Small intestine (tissue), 7 donors: ENCODE data around the gene FGF21. TPM values are rescaled to one million over a fixed set of nuclear protein-coding genes. Genes with fewer than 3 reads are reported as not detected.

Source experiments
- DNase-seq, 2 donors: peaks; one replicate each; pipeline versions ENCODE4 v3.0.0 to v3.0.0-alpha.2; 2013
- FAIRE-seq: peaks from 2 replicates; lab custom pipeline; 2012; peaks lifted over from hg19 to GRCh38; lab: Jason Lieb, UNC
- H3K27ac ChIP-seq, 3 donors: one replicate each; pipeline ENCODE4 v1.5.1; 2013; ENCODE audit warnings: low read length in 2 of 3, mild to moderate bottlenecking in 2 of 3, control low read depth in 1 of 3, inconsistent platforms in 1 of 3, low read depth in 1 of 3, moderate library complexity in 1 of 3
- H3K27me3 ChIP-seq, 3 donors: one replicate each; pipeline ENCODE4 v1.6.1; 2013; ENCODE audit warnings: low read length in 3 of 3, inconsistent platforms in 1 of 3; ENCODE audit not compliant: control insufficient read depth in 3 of 3, insufficient read depth in 3 of 3
- H3K36me3 ChIP-seq, 3 donors: one replicate each; pipeline ENCODE4 v1.6.1; 2013; ENCODE audit warnings: low read length in 3 of 3, inconsistent platforms in 1 of 3, low read depth in 1 of 3, mild to moderate bottlenecking in 1 of 3, moderate library complexity in 1 of 3; ENCODE audit not compliant: control insufficient read depth in 3 of 3, insufficient read depth in 2 of 3
- H3K4me1 ChIP-seq, 3 donors: one replicate each; pipeline ENCODE4 v1.6.1; 2013; ENCODE audit warnings: low read length in 2 of 3, inconsistent platforms in 1 of 3, low read depth in 1 of 3, mild to moderate bottlenecking in 1 of 3, moderate library complexity in 1 of 3; ENCODE audit not compliant: control insufficient read depth in 3 of 3, insufficient read depth in 2 of 3
- H3K4me3 ChIP-seq, 3 donors: one replicate each; pipeline ENCODE4 v1.5.1; 2013; ENCODE audit warnings: low read length in 3 of 3, control low read depth in 1 of 3, inconsistent platforms in 1 of 3, low read depth in 1 of 3, mild to moderate bottlenecking in 1 of 3, moderate library complexity in 1 of 3
- H3K9me3 ChIP-seq, 2 donors: one replicate each; pipeline ENCODE4 v1.6.1; 2013; ENCODE audit warnings: low read depth in 1 of 2, low read length in 1 of 2; ENCODE audit not compliant: control insufficient read depth in 2 of 2, insufficient read depth in 1 of 2
- WGBS, 3 donors: extraction: QIAGEN DNeasy Blood & Tissue Kit; methylation state at CpG; one replicate each; pipeline ENCODE4 v1.1.7; 2013; 5-methylcytosine and 5-hydroxymethylcytosine counted together
- polyA plus RNA-seq, 4 donors: library from polyadenylated mRNA; stranded (reverse) in 3 of 4; unstranded in 1 of 4; fragments of 200-250 nt in 3 of 4; fragments of 120-200 nt in 1 of 4; gene quantifications; one replicate each; pipeline versions ENCODE4 v1.2.1 to v1.2.3, GENCODE V29; 2013
- donor health status: healthy with polysubstance abuse.
- donor health status: control.
- donor health status: control.
- donor health status: Bipolar disorder and iron deficiency.
- donor health status: healthy.

The FGF21 gene
- polyA plus RNA-seq, 4 donors: 0.09 TPM; not detected in 3

DNA sequence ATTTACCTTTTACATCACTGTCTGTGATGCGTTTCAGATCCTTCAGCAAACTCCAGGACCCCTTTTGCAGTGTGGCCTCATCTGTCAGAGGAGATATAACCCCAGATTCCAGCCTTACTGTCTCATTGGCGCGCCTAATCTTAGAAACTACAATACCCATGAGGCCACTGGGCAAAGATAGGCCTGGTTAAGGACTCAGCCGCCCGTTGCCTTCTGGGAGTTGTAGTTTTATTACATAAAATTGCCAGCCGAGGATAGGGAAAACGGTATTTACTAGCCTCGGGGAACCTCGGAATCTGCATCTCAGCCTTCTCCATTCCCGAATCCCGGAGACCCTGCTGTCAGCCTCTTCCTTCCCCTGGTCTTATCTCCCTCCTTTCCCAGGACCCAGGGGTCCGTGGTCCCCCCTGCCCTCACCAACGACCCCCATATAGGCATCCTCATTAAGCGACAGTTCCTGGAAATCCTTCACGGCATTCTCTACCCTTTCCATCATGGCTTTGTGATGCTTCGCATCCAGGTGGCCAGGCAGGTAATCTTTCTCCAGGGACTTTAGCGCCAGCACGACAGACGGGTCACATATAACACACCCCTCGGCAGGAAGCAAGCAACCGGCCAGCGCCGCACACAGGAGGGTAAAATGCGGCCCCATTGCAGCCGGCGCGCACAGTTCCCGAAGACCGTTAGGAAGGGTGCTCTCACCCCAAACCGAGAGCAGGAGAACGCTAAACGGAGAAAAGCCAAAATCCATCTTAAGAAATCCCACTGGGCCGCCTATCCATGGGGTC, 9.9 kb upstream of the FGF21 start:
- Histone ChIP-seq H3K27ac (no peak overlapping the region), H3K27me3 (peaks cover 0 to 30% (median 2%) of the 10 kb centered on the region in 3 donors), H3K36me3 (peaks cover 0 to 11% (median 5%) of the 10 kb centered on the region in 3 donors), H3K4me1 (peaks cover 0 to 32% (median 0%) of the 10 kb centered on the region in 3 donors), H3K4me3 (no peak overlapping the region), H3K9me3 (peaks cover 0 to 21% of the 10 kb centered on the region in 2 donors)
- FAIRE-seq: no peak
- 26 to 32% (median 30%) methylated on average over 33 of the region's 33 CpGs for WGBS, 3 donors
- DNase-seq: peak; percentile 65 to 72

DNA sequence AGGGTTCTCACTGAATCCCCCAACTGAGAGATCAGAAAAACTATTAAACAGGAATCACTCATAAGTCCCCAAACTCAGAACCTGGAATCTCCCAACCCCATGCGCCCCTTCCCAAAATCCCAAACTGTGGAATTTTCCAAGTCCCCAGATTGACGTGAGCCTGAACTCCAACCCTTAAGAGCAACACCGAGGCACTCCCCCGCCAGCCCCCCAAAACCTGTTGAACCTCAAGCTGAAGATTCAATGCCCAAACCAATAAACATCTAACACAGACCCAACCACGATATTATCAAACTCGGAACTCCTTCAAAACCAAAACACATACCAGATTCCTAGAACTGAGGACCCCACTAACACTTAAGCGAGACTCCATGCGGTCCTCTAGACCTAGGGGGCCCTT, 9.2 kb upstream of the FGF21 start:
- FAIRE-seq (no peak), DNase-seq (no peak)
- Histone ChIP-seq H3K27me3 (peaks cover 0 to 27% (median 2%) of the 10 kb centered on the region in 3 donors), H3K4me1 (peaks cover 0 to 25% (median 0%) of the 10 kb centered on the region in 3 donors), H3K36me3 (peaks cover 0 to 18% (median 5%) of the 10 kb centered on the region in 3 donors), H3K4me3 (no peak overlapping the region), H3K9me3 (peaks cover 0 to 21% of the 10 kb centered on the region in 2 donors), H3K27ac (peak overlapping the region in 1 of 3 donors; percentile 88)
- WGBS, 3 donors: 75 to 89% (median 80%) methylated on average over 8 of the region's 8 CpGs

DNA sequence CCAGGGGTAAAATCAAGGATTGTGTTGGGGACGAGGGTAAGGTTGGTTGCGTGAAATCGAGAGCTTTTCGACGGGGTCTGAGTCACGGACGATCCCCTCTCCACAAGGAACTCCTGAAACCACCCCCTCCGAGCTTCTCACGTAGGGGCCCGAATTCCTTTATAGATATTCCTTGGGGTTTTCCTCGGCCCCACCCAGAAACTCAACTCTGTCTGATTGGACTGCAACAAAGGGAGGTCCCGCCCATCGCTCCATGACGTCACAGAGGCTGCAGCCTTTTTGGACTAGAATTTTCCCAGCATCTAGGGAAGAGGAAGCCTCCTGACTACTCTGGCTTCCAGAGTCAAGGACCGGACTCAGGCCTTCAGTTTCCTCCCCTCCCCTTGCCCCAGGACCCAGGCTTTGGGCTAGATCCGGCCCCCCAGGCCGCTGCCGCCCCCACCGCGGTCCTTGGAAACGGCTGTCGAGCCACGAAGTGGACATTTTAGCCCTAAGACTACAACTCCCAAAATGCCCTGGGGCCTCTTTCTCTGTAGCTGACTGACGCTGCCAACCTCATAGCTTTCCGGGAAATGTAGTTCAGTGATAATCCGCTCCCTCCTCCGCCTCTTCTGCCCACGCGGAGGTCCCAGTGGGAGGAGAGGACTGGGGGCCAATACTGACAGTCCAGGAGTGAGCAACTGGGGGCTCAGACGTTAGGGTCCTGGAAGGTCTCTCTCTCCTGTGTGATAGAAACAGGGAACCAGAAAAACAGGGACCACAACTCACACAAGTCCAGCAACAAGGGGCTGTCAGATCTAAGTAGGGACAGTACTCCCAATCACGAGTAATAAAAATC, 8.4 kb upstream of the FGF21 start, which contains the start of gene IZUMO1:
TSS of gene IZUMO1 (minus strand) at position 172 of the 838 bp plus-strand sequence. CDS start 1,050 bp downstream, outside the sequence.
- Histone ChIP-seq H3K4me3 (peak within 1 kb of the TSS; percentile 10 to 49 (median 16)), H3K36me3 (peaks cover 0 to 19% (median 5%) of the 10 kb centered on the region in 3 donors), H3K27ac (peak within 1 kb of the TSS in 2 of 3 donors; percentile 29 to 88), H3K4me1 (peaks cover 0 to 18% (median 0%) of the 10 kb centered on the region in 3 donors), H3K27me3 (peaks cover 0 to 34% (median 2%) of the 10 kb centered on the region in 3 donors), H3K9me3 (peaks cover 0 to 17% of the 10 kb centered on the region in 2 donors)
- FAIRE-seq (no peak), DNase-seq (peak; percentile 52 to 85)
- 9 to 49% (median 22%) methylated on average over 31 of the region's 31 CpGs for WGBS, 3 donors

DNA sequence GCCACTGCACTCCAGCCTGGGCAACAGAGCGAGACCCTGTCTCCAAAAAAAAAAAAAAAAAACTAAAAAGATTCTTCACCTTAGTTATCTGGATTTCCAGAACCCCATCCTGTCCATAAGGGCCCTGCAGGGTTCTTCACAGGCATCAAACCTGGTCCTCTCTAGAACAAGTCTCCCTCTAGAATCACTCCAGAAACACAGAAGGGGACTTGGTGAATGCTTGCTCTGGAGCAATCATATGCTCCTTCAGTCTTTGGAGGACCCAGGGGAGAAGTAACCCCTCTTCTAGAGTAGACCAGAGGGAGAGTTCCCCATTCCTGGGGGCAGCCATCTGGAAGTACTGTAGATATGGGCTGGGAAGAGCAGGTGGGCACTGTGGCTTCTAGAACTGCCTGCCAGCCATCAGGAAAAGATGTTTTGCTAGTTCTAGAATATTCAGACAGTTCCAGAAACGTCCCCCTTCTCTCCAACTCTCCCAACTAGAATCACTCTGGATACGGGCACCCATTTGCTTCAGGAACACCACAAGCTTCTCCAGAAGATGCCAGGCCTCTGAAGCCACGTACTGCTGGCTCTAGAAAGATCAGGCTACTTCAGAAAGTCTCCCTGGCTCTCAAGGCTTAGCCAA, 5.6 kb upstream of the FGF21 start:
- H3K4me3 ChIP-seq: no peak overlapping the region
- DNase-seq (no peak), FAIRE-seq (no peak)
- peaks cover 0 to 14% of the 10 kb centered on the region in 2 donors for H3K9me3 ChIP-seq
- H3K27me3 ChIP-seq: peaks cover 0 to 59% (median 2%) of the 10 kb centered on the region in 3 donors
- no peak overlapping the region for H3K27ac ChIP-seq
- H3K4me1 ChIP-seq: peaks cover 0 to 37% (median 2%) of the 10 kb centered on the region in 3 donors
- WGBS, 3 donors: 70 to 81% (median 73%) methylated on average over 3 to 4 of the region's 4 CpGs
- peaks cover 0 to 19% (median 5%) of the 10 kb centered on the region in 3 donors for H3K36me3 ChIP-seq

DNA sequence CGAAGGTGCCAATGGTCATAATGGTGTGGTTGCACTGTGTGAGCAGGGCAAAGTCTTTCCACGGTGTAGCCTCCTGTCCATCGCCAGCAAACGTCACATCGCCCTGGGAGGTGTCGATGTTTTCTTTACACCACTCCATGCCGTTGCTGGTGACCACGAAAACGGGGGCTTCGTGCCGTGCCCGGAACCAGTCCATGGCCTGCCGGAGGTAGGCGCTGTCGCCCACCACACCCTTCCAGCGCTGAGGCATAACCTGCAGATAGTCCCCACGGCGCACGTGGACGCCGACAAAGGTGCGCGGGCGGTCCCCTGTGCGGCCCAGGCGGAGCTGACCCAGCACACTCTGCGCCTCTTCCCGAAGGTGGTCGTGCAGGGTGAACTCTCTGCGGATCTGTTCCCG, 5.0 kb upstream of the FGF21 start:
- Histone ChIP-seq H3K9me3 (peaks cover 0 to 9% of the 10 kb centered on the region in 2 donors), H3K4me3 (no peak overlapping the region), H3K4me1 (peaks cover 0 to 37% (median 2%) of the 10 kb centered on the region in 3 donors), H3K27ac (no peak overlapping the region), H3K36me3 (peaks cover 0 to 19% (median 5%) of the 10 kb centered on the region in 3 donors), H3K27me3 (peaks cover 0 to 56% (median 2%) of the 10 kb centered on the region in 3 donors)
- no peak for DNase-seq
- FAIRE-seq: no peak
- WGBS, 3 donors: 91 to 98% (median 95%) methylated on average over 26 to 31 of the region's 31 CpGs

DNA sequence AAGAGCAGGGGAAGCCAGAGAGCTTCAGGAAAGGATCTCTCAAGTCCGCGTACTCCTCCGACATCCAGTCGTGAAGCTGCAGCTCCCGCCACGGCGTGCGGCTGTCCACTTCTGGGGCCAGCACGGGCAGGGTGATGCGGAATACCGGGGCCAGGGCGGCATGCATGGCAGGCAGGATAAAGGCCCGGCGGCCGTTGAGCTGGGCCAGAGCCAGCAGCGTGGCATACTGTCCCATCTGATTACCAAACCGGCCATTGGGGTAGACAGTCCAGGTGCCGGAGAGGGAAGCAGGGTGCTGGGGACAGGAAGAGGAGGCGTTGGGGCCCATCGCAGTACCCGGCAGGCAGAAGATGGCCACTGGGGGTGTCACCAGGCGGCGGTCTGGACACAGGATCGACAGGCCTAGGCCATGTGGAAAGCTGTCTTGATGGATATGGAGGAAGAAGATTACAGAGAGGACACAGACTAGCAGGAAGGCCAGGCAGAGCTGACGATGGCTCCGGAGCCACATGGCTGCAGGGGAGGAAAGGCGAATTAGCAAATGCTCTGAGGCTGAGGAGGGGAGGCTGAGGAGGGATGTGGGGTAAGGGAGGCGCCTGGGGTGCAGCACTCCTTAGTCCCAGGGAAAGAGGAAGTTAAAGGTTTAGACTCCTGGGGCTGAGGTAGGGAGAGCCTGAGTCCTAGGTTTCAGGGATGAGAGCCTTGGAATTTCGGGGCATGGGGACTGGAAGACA, 4.4 kb upstream of the FGF21 start:
- Histone ChIP-seq H3K36me3 (peaks cover 0 to 19% (median 5%) of the 10 kb centered on the region in 3 donors), H3K27me3 (peaks cover 0 to 50% (median 0%) of the 10 kb centered on the region in 3 donors), H3K4me3 (no peak overlapping the region), H3K9me3 (peaks cover 0 to 7% of the 10 kb centered on the region in 2 donors), H3K27ac (no peak overlapping the region), H3K4me1 (peaks cover 0 to 37% (median 2%) of the 10 kb centered on the region in 3 donors)
- no peak for DNase-seq
- WGBS, 3 donors: 83 to 92% (median 89%) methylated on average over 28 to 29 of the region's 29 CpGs
- no peak for FAIRE-seq

DNA sequence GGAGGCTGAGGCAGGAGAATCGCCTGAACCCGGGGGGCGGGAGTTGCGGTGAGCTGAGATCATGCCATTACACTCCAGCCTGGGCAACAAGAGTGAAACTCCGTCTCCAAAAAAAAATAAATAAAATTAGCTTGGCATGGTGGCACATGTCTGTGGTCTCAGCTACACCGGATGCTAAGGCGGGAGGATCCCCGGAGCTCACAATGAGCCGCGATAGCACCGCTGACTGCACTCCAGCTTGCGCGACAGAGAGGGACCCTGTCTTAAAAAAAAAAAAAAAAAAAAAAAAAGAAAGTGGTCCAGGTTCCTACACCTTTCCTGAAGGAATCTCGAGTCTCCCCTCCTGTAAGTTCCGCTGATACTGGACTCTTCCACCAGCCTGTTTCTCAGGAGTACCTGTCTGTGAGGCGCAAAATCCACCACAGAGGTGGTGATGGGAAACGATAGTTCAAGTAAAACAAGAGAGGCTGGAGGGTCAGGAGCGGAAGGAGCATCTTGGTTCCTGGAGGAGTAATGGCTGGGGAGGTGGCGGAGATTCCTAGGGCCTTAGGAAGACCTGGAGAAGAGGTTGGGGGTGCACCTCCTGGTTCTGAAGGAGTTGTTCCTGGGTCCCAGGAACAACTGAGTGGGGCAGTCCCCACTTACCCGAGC, 3.4 kb upstream of the FGF21 start:
- Histone ChIP-seq H3K9me3 (no peaks in the 10 kb centered on the region), H3K4me3 (peak overlapping the region in 2 of 3 donors; percentile 28 to 51), H3K27ac (peak overlapping the region in 2 of 3 donors; percentile 2 to 66), H3K36me3 (peaks cover 0 to 19% (median 5%) of the 10 kb centered on the region in 3 donors), H3K27me3 (peaks cover 0 to 40% (median 0%) of the 10 kb centered on the region in 3 donors), H3K4me1 (peaks cover 0 to 29% (median 2%) of the 10 kb centered on the region in 3 donors)
- DNase-seq (no peak), FAIRE-seq (no peak)
- 14 to 25% (median 20%) methylated on average over 20 of the region's 20 CpGs for WGBS, 3 donors
